IMR-90 (cell line): Measurements from ENCODE around the gene KCTD12. TPM values are rescaled to one million over a fixed set of nuclear protein-coding genes. Genes with fewer than 3 reads are reported as not detected.
A peak's percentile ranks its signal among the peaks of the same experiment; 100 is the strongest.

Experiments used
- ATAC-seq: fragments of 200-7000 bp; cut with Tn5 transposase; 2 replicates; pipeline ENCODE4 v1.9.1; 2020; ENCODE audit warnings: low read depth, mild to moderate bottlenecking, moderate library complexity
- BruUV-seq: library from RNA; stranded (reverse); fragments of 400-500 nt; replicated peaks from 2 replicates; lab custom pipeline; 2021; lab: Mats Ljungman, UMichigan
- CTCF ChIA-PET: fragments of 300-600 bp; formaldehyde crosslinking; extraction: SDS; loops from one replicate; lab custom pipeline; 2021; ENCODE audit warnings: antibody characterized with exemption; lab: Yijun Ruan, JAX
- POLR2A ChIA-PET: fragments of 300-600 bp; sonication (Branson Sonifier 250); formaldehyde crosslinking; loops from one replicate; lab custom pipeline; 2022; ENCODE audit warnings: antibody characterized with exemption; ENCODE audit not compliant: unreplicated experiment; lab: Charles Lee
- DNase-seq: peaks from one replicate; pipeline ENCODE4 v3.0.0; 2013
- H2AFZ ChIP-seq: replicated peaks from 2 replicates; pipeline ENCODE3; 2013; ENCODE audit warnings: low read length, mild to moderate bottlenecking; ENCODE audit not compliant: poor library complexity
- H2AK5ac ChIP-seq: 2 replicates; pipeline ENCODE4 v1.6.1; 2013; ENCODE audit warnings: low read depth, low read length, inconsistent platforms
- H2AK9ac ChIP-seq: replicated peaks from 2 replicates; pipeline ENCODE3; 2013; ENCODE audit warnings: mild to moderate bottlenecking, low read depth, low read length, moderate library complexity; ENCODE audit not compliant: poor library complexity
- H2BK120ac ChIP-seq: 2 replicates; pipeline ENCODE4 v1.6.1; 2013; ENCODE audit warnings: low read depth, low read length, inconsistent platforms
- H2BK15ac ChIP-seq: 3 replicates; pipeline ENCODE4 v1.6.1; 2013; ENCODE audit warnings: low read depth, low read length, inconsistent platforms
- H2BK20ac ChIP-seq: 2 replicates; pipeline ENCODE4 v1.6.1; 2013; ENCODE audit warnings: low read depth, mild to moderate bottlenecking, inconsistent platforms, low read length, moderate library complexity
- H2BK5ac ChIP-seq: 2 replicates; pipeline ENCODE4 v1.6.1; 2013; ENCODE audit warnings: mild to moderate bottlenecking, low read depth, low read length, inconsistent platforms; ENCODE audit not compliant: poor library complexity, severe bottlenecking
- H3K14ac ChIP-seq: replicated peaks from 2 replicates; pipeline ENCODE4 v1.6.1; 2013; ENCODE audit warnings: low read depth, low read length, inconsistent platforms
- H3K18ac ChIP-seq: 2 replicates; pipeline ENCODE4 v1.6.1; 2013; ENCODE audit warnings: low read depth, low read length, control low read depth
- H3K23ac ChIP-seq: 2 replicates; pipeline ENCODE4 v1.6.1; 2013; ENCODE audit warnings: low read depth, low read length, inconsistent platforms
- H3K27ac ChIP-seq: 2 replicates; pipeline ENCODE4 v1.5.1; 2013; ENCODE audit warnings: mild to moderate bottlenecking, control low read depth, low read length; ENCODE audit not compliant: insufficient read depth
- H3K27me3 ChIP-seq: 2 replicates; pipeline ENCODE4 v1.6.1; 2013; ENCODE audit warnings: low read length; ENCODE audit not compliant: control insufficient read depth, insufficient read depth
- H3K36me3 ChIP-seq: 2 replicates; pipeline ENCODE4 v1.6.1; 2013; ENCODE audit warnings: low read length, mixed read lengths; ENCODE audit not compliant: control insufficient read depth, insufficient read depth
- H3K4ac ChIP-seq: 2 replicates; pipeline ENCODE4 v1.6.1; 2013; ENCODE audit warnings: low read depth, low read length, inconsistent platforms
- H3K4me1 ChIP-seq: 2 replicates; pipeline ENCODE4 v1.6.1; 2013; ENCODE audit warnings: low read length, mixed read lengths; ENCODE audit not compliant: control insufficient read depth, insufficient read depth
- H3K4me2 ChIP-seq: 2 replicates; pipeline ENCODE4 v1.6.1; 2013; ENCODE audit warnings: low read depth, mild to moderate bottlenecking, control low read depth, low read length, moderate library complexity
- H3K4me3 ChIP-seq: 2 replicates; pipeline ENCODE4 v1.5.1; 2013; ENCODE audit warnings: low read depth, mild to moderate bottlenecking, control low read depth, low read length, moderate library complexity; ENCODE audit not compliant: insufficient read depth
- H3K56ac ChIP-seq: 2 replicates; pipeline ENCODE4 v1.6.1; 2013; ENCODE audit warnings: low read length, inconsistent platforms; ENCODE audit not compliant: insufficient read depth; ENCODE audit errors: extremely low read depth
- H3K79me1 ChIP-seq, 2 experiments: 2 replicates each; pipeline ENCODE4 v1.6.1; 2013; ENCODE audit warnings: low read length in 2 of 2, inconsistent platforms in 1 of 2, low read depth in 1 of 2
- H3K9ac ChIP-seq: 2 replicates; pipeline ENCODE4 v1.6.1; 2013; ENCODE audit warnings: low read depth, low read length, control low read depth
- H3K9me1 ChIP-seq: 2 replicates; pipeline ENCODE4 v1.6.1; 2013; ENCODE audit warnings: low read length, inconsistent platforms; ENCODE audit not compliant: insufficient read depth
- H3K9me3 ChIP-seq: 2 replicates; pipeline ENCODE4 v1.6.1; 2013; ENCODE audit warnings: low read length; ENCODE audit not compliant: control insufficient read depth, insufficient read depth
- H4K20me1 ChIP-seq: 2 replicates; pipeline ENCODE4 v1.6.1; 2013; ENCODE audit warnings: low read length, inconsistent platforms; ENCODE audit not compliant: insufficient read depth
- H4K5ac ChIP-seq: 2 replicates; pipeline ENCODE4 v1.6.1; 2013; ENCODE audit warnings: mild to moderate bottlenecking, low read depth, low read length, control low read depth
- H4K8ac ChIP-seq, 2 experiments: 2 replicates each; pipeline ENCODE4 v1.6.1; 2013; ENCODE audit warnings: low read depth in 2 of 2, low read length in 2 of 2, control low read depth in 1 of 2, inconsistent platforms in 1 of 2
- H4K91ac ChIP-seq: 2 replicates; pipeline ENCODE4 v1.6.1; 2013; ENCODE audit warnings: low read depth, low read length, inconsistent platforms; ENCODE audit not compliant: insufficient read depth
- BHLHE40 ChIP-seq: fragments of 150-350 bp; IDR thresholded peaks from 2 replicates; pipeline ENCODE4 v1.6.1; 2016; ENCODE audit warnings: mild to moderate bottlenecking, low read depth, low read length
- CEBPB ChIP-seq: IDR thresholded peaks from 2 replicates; pipeline ENCODE4 v1.6.1; 2012; ENCODE audit warnings: low read depth, low read length, improper control_type of control experiment
- CHD1 ChIP-seq: IDR thresholded peaks from 2 replicates; pipeline ENCODE4 v1.6.1; 2012; ENCODE audit warnings: low read depth, low read length, improper control_type of control experiment
- CTCF ChIP-seq: conservative IDR thresholded peaks from 2 replicates; pipeline ENCODE4 v1.5.1; 2012; ENCODE audit warnings: mild to moderate bottlenecking, low read depth, low read length, improper control_type of control experiment
- ELK1 ChIP-seq: fragments of 150-350 bp; IDR thresholded peaks from 2 replicates; pipeline ENCODE4 v1.6.1; 2016; ENCODE audit warnings: low read depth, mild to moderate bottlenecking, low read length, moderate library complexity, borderline replicate concordance
- FOS ChIP-seq: fragments of 150-350 bp; IDR thresholded peaks from 2 replicates; pipeline ENCODE4 v1.6.1; 2016; ENCODE audit warnings: low read depth, low read length
- MAFK ChIP-seq: IDR thresholded peaks from 2 replicates; pipeline ENCODE4 v1.6.1; 2012; ENCODE audit warnings: low read depth, low read length, improper control_type of control experiment
- MAZ ChIP-seq: IDR thresholded peaks from 2 replicates; pipeline ENCODE4 v1.6.1; 2012; ENCODE audit warnings: low read depth, mild to moderate bottlenecking, low read length, improper control_type of control experiment, moderate library complexity, borderline replicate concordance
- MXI1 ChIP-seq: IDR thresholded peaks from 2 replicates; pipeline ENCODE4 v1.6.1; 2012; ENCODE audit warnings: low read depth, mild to moderate bottlenecking, low read length, moderate library complexity, borderline replicate concordance
- NFE2L2 ChIP-seq: fragments of 150-350 bp; IDR thresholded peaks from 2 replicates; pipeline ENCODE4 v1.6.1; 2016; ENCODE audit warnings: low read depth, mild to moderate bottlenecking, low read length
- POLR2A ChIP-seq: IDR thresholded peaks from 2 replicates; pipeline ENCODE4 v1.6.1; 2012; ENCODE audit warnings: mild to moderate bottlenecking, low read depth, low read length
- RAD21 ChIP-seq: IDR thresholded peaks from 2 replicates; pipeline ENCODE4 v1.6.1; 2012; ENCODE audit warnings: low read length, improper control_type of control experiment
- RCOR1 ChIP-seq: IDR thresholded peaks from 2 replicates; pipeline ENCODE4 v1.6.1; 2012; ENCODE audit warnings: mild to moderate bottlenecking, low read length, improper control_type of control experiment; ENCODE audit not compliant: insufficient replicate concordance
- RFX5 ChIP-seq: IDR thresholded peaks from 2 replicates; pipeline ENCODE4 v1.8.0; 2012; ENCODE audit warnings: low read depth, mild to moderate bottlenecking, low read length, moderate library complexity
- SMC3 ChIP-seq: fragments of 150-350 bp; IDR thresholded peaks from 2 replicates; pipeline ENCODE4 v1.6.1; 2016; ENCODE audit warnings: low read depth, mild to moderate bottlenecking, antibody characterized with exemption, low read length, moderate library complexity
- USF2 ChIP-seq: fragments of 150-350 bp; IDR thresholded peaks from 2 replicates; pipeline ENCODE4 v1.6.1; 2017; ENCODE audit warnings: mild to moderate bottlenecking, antibody characterized with exemption, low read length, low read depth
- WGBS, 2 experiments: methylation state at CpG; one replicate each; pipeline versions ENCODE4 v1.1.5 to v1.1.7; 2013; ENCODE audit warnings: missing lambda C conversion rate in 2 of 2; ENCODE audit not compliant: insufficient read length in 1 of 2; ENCODE audit errors: extremely low coverage in 2 of 2; 5-methylcytosine and 5-hydroxymethylcytosine counted together
- dilution Hi-C: fragments of 300-500 bp; cut with HindIII; formaldehyde crosslinking; loops from one replicate; pipeline ENCODE4 v1.14.3; 2018; ENCODE audit warnings: low sequenced_read_pairs; ENCODE audit not compliant: unreplicated experiment
- in situ Hi-C: fragments of 300-500 bp; cut with MboI; formaldehyde crosslinking; loops from 3 replicates; pipeline ENCODE4 v1.14.3; 2019; ENCODE audit warnings: low sequenced_read_pairs, inconsistent platforms, mixed read lengths
- intact Hi-C: fragments of 100-400 bp; cut with micrococcal nuclease; formaldehyde crosslinking; loops from 2 replicates; pipeline ENCODE4 v1.10.0; 2022
- polyA plus RNA-seq, 3 experiments: library from polyadenylated mRNA; depleted of rRNA; stranded (reverse); fragments of >200 nt; gene quantifications; 2 replicates each; pipeline ENCODE4 v1.2.3, GENCODE V29; 2012; ENCODE audit warnings: low replicate concordance in 1 of 3
- total RNA-seq: library from RNA; depleted of rRNA; stranded (reverse); fragments of >200 nt; gene quantifications from 2 replicates; pipeline ENCODE4 v1.2.3, GENCODE V29; 2012

KCTD12 gene
- total and polyA plus RNA-seq, 2 of the 4 experiments (the other 2 are of a cell fraction), result 1.8 to 1.9 TPM

- Histone ChIP-seq H3K4me3 (peak overlapping the region; percentile 67), H3K23ac (no peak overlapping the region), H4K5ac (no peak overlapping the region), H3K27ac (peak overlapping the region; percentile 17; the same call in 1 of the 2 replicates), H3K9me1 (no peaks in the 10 kb centered on the region), H2AK9ac (no peak overlapping the region), H2BK120ac (no peak overlapping the region), H2BK20ac (no peak overlapping the region), H4K91ac (no peak overlapping the region; the same call in 1 of the 2 replicates), H3K4me2 (peak overlapping the region; percentile 66), H2BK5ac (no peak overlapping the region), H4K20me1 (no peaks in the 10 kb centered on the region), H3K4me1 (peaks cover 4% of the 10 kb centered on the region; the same call in 1 of the 2 replicates), H3K18ac (no peak overlapping the region), H3K27me3 (no peaks in the 10 kb centered on the region; the same call in 1 of the 2 replicates), H3K14ac (no peak overlapping the region), H3K56ac (no peak overlapping the region), H3K36me3 (no peaks in the 10 kb centered on the region), H3K4ac (peak overlapping the region; percentile 12; the same call in 1 of the 2 replicates), H3K79me1 (no peaks in the 10 kb centered on the region; a peak in 1 of 4 replicates), H2AK5ac (no peak overlapping the region), H3K9me3 (no peaks in the 10 kb centered on the region), H2BK15ac (no peak overlapping the region), H3K9ac (peak overlapping the region; percentile 60), H2AFZ (peak overlapping the region; percentile 88), H4K8ac (peak overlapping the region; percentile 16 to 43; a peak in 2 of 4 replicates)
- no TSS peak for BruUV-seq
- TF ChIP-seq POLR2A, result no peak
- TF ChIP-seq NFE2L2, result no peak
- no peak for TF ChIP-seq RCOR1
- no peak for TF ChIP-seq MXI1
- TF ChIP-seq CTCF, result no peak
- no peak for TF ChIP-seq BHLHE40
- no peak for TF ChIP-seq SMC3
- no peak for TF ChIP-seq CHD1
- no peak for TF ChIP-seq MAZ
- no peak for TF ChIP-seq RAD21
- no peak for TF ChIP-seq RFX5
- no peak for TF ChIP-seq FOS
- no peak for TF ChIP-seq ELK1
- TF ChIP-seq CEBPB, result no peak
- no peak for TF ChIP-seq MAFK
- no peak for TF ChIP-seq USF2
- ATAC-seq (no peak), DNase-seq (no peak)
- in situ Hi-C loops, result no loop called here
- POLR2A ChIA-PET, result no interaction called here
- CTCF ChIA-PET, result interaction anchor here (1.3 kb wide), 1 partner anchor 219 kb away, joined by 4 read pairs; no protein-coding TSS in a partner anchor
- dilution Hi-C loops, result no loop called here
- WGBS, 2 experiments, result 9% methylated on average over 7 of the region's 20 CpGs; no CpG with 5 or more reads in 1 of the 2 experiments
- intact Hi-C loops, result loop anchor here (5.0 kb wide), 3 partner anchors 95 to 1200 kb away; no protein-coding TSS in a partner anchor
These were observed 915 bp upstream of the KCTD12 start for GRCh38 chr13:76887076-76887563.
